ENCODE data around the gene SLC25A39. TPM values are rescaled to one million over a fixed set of nuclear protein-coding genes. Genes with fewer than 3 reads are reported as not detected.
A peak's percentile ranks its signal among the peaks of the same experiment; 100 is the strongest.

Gene SLC25A39
- total RNA-seq, 1 donor from 2014 or later: 80.6 TPM

DNA sequence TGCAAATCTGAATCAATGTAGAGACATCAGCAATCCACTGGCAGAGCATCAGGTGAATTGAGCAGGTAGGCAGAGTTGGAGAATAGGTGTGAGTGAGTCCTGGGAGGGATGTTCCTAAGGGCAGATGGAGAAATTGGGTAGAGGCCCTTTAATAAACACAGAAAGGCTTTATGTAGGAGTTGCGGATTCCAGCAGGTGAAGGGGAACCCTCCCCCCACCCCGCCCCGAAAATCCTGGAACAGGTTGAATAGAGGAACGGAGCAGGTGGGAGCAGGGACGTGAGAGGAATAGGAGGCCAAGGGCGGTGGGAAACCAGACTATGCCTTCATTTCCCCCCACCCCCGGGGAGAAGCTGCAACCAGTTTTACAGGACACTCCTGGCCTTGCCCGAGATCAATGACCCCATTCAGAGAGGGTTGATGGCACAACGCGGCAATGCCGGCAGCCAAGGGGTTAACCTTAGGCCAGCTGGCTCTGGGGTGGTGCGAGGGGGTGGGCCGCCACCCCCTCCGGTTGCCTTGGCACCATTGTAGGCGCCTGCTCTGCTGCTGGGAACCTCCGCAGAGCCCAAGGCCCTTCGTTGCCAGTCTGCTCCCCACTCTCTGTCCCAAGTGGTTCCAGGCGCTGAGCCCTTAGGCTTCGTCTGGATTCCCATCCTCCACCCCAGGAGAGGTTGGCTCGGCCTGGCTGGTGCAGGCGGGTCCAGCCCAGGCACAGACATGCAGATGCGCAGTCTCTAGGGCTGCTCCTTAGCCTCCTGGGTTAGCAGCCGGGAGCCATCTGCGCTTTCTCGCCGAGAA lies 17.0 kb downstream of the SLC25A39 start:
- no peak overlapping the region for H3K4me3 ChIP-seq (ENCODE audit: insufficient read depth, low read depth, low read length)
- Mint-ChIP-seq H3K9me3 (ENCODE audit: unreplicated experiment) (no peaks in the 10 kb centered on the region), H3K36me3 (ENCODE audit: low read depth, unreplicated experiment) (peaks cover 2% of the 10 kb centered on the region), H3K4me3 (ENCODE audit: unreplicated experiment) (peak overlapping the region; percentile 76), H3K27me3 (ENCODE audit: low read depth, unreplicated experiment) (peaks cover 21% of the 10 kb centered on the region), H3K4me1 (ENCODE audit: low read depth, unreplicated experiment) (peaks cover 4% of the 10 kb centered on the region), H3K27ac (ENCODE audit: unreplicated experiment) (no peak overlapping the region)
- no peak overlapping the region for H3K9ac ChIP-seq (ENCODE audit: low read length)
- FAIRE-seq: no peak
- H2AFZ ChIP-seq (ENCODE audit: low read depth, low read length): no peak overlapping the region
- no peaks in the 10 kb centered on the region for H3K9me3 ChIP-seq (ENCODE audit: insufficient read depth, low read depth, low read length)
- no peaks in the 10 kb centered on the region for H3K79me2 ChIP-seq (ENCODE audit: insufficient read depth, low read length)
- TF ChIP-seq CTCF (IDR thresholded peaks at IDR 0.05; ENCODE audit: insufficient read depth, low read depth, low read length) (no peak), EZH2 (IDR thresholded peaks at IDR 0.05; ENCODE audit: insufficient read depth, low read length) (no peak)
- peaks cover 3% of the 10 kb centered on the region for H3K4me1 ChIP-seq (ENCODE audit: insufficient read depth, low read length)
- no peaks in the 10 kb centered on the region for H3K36me3 ChIP-seq (ENCODE audit: insufficient read depth, low read length)
- peaks cover 21% of the 10 kb centered on the region for H3K27me3 ChIP-seq (ENCODE audit: insufficient read depth, low read length)
- H3K4me2 ChIP-seq (ENCODE audit: low read length): peak overlapping the region; percentile 84
- H4K20me1 ChIP-seq (ENCODE audit: insufficient read depth, low read length): no peaks in the 10 kb centered on the region
- H3K27ac ChIP-seq (ENCODE audit: low read depth, low read length): no peak overlapping the region
- peak; percentile 10 for DNase-seq (ENCODE audit: low read depth)

- Histone ChIP-seq H3K4me2 (ENCODE audit: low read length) (no peak overlapping the region), H3K79me2 (ENCODE audit: insufficient read depth, low read length) (no peaks in the 10 kb centered on the region), H2AFZ (ENCODE audit: low read depth, low read length) (no peak overlapping the region), H3K27me3 (ENCODE audit: insufficient read depth, low read length) (peaks cover 36% of the 10 kb centered on the region), H3K4me1 (ENCODE audit: insufficient read depth, low read length) (peaks cover 3% of the 10 kb centered on the region), H3K36me3 (ENCODE audit: insufficient read depth, low read length) (no peaks in the 10 kb centered on the region), H3K9ac (ENCODE audit: low read length) (no peak overlapping the region), H3K4me3 (ENCODE audit: insufficient read depth, low read depth, low read length) (no peak overlapping the region), H3K9me3 (ENCODE audit: insufficient read depth, low read depth, low read length) (no peaks in the 10 kb centered on the region), H4K20me1 (ENCODE audit: insufficient read depth, low read length) (no peaks in the 10 kb centered on the region), H3K27ac (ENCODE audit: low read depth, low read length) (no peak overlapping the region)
- H3K27ac Mint-ChIP-seq (ENCODE audit: unreplicated experiment): no peak overlapping the region
- no peaks in the 10 kb centered on the region for H3K4me1 Mint-ChIP-seq (ENCODE audit: low read depth, unreplicated experiment)
- no peaks in the 10 kb centered on the region for H3K36me3 Mint-ChIP-seq (ENCODE audit: low read depth, unreplicated experiment)
- FAIRE-seq (no peak), DNase-seq (ENCODE audit: low read depth) (no peak)
- TF ChIP-seq CTCF (IDR thresholded peaks at IDR 0.05; ENCODE audit: insufficient read depth, low read depth, low read length) (no peak), EZH2 (IDR thresholded peaks at IDR 0.05; ENCODE audit: insufficient read depth, low read length) (no peak)
- peaks cover 11% of the 10 kb centered on the region for H3K27me3 Mint-ChIP-seq (ENCODE audit: low read depth, unreplicated experiment)
- H3K9me3 Mint-ChIP-seq (ENCODE audit: unreplicated experiment): no peaks in the 10 kb centered on the region
- H3K4me3 Mint-ChIP-seq (ENCODE audit: unreplicated experiment): no peak overlapping the region
Measured at GRCh38 chr17:44304651-44305050, 20.0 kb downstream of the SLC25A39 start.

DNA sequence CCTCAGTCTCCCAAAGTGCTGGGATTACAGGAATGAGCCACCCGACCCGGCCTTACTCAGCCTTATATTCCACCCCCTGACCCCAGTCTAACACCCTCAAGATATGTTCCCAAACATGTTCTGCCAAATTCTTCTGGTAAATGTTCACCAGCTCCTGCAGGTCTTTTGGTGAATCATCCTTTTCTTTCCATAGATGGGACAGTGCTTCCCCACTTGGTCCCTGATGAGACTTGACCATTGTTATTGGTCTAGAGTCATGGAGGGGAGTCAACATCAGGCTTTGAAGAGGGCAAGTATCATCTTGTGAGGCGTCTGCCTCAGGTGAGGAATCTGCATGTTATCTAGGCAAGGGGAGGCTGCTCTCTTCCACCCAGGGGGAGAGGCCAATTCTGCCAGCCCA lies 26.6 kb downstream of the SLC25A39 start:
- Histone ChIP-seq H4K20me1 (ENCODE audit: insufficient read depth, low read length) (no peaks in the 10 kb centered on the region), H3K4me3 (ENCODE audit: insufficient read depth, low read depth, low read length) (no peak overlapping the region), H3K27ac (ENCODE audit: low read depth, low read length) (no peak overlapping the region), H3K4me2 (ENCODE audit: low read length) (no peak overlapping the region), H3K4me1 (ENCODE audit: insufficient read depth, low read length) (no peaks in the 10 kb centered on the region), H3K79me2 (ENCODE audit: insufficient read depth, low read length) (no peaks in the 10 kb centered on the region), H3K36me3 (ENCODE audit: insufficient read depth, low read length) (no peaks in the 10 kb centered on the region), H3K9me3 (ENCODE audit: insufficient read depth, low read depth, low read length) (no peaks in the 10 kb centered on the region), H2AFZ (ENCODE audit: low read depth, low read length) (no peak overlapping the region), H3K27me3 (ENCODE audit: insufficient read depth, low read length) (peaks cover 26% of the 10 kb centered on the region), H3K9ac (ENCODE audit: low read length) (no peak overlapping the region)
- Mint-ChIP-seq H3K4me3 (ENCODE audit: unreplicated experiment) (no peak overlapping the region), H3K36me3 (ENCODE audit: low read depth, unreplicated experiment) (peaks cover 4% of the 10 kb centered on the region), H3K9me3 (ENCODE audit: unreplicated experiment) (peaks cover 3% of the 10 kb centered on the region), H3K27ac (ENCODE audit: unreplicated experiment) (no peak overlapping the region), H3K4me1 (ENCODE audit: low read depth, unreplicated experiment) (no peaks in the 10 kb centered on the region), H3K27me3 (ENCODE audit: low read depth, unreplicated experiment) (peaks cover 34% of the 10 kb centered on the region)
- FAIRE-seq (no peak), DNase-seq (ENCODE audit: low read depth) (no peak)
- TF ChIP-seq EZH2 (IDR thresholded peaks at IDR 0.05; ENCODE audit: insufficient read depth, low read length): no peak
- no peak for TF ChIP-seq CTCF (IDR thresholded peaks at IDR 0.05; ENCODE audit: insufficient read depth, low read depth, low read length)
